ENCODE results near the gene CSF1. TPM values are rescaled to one million over a fixed set of nuclear protein-coding genes. Genes with fewer than 3 reads are reported as not detected.

The CSF1 gene
- total RNA-seq, 3 donors from 2014 or later = 28.2 to 54.7 (median 54.4) TPM

GRCh38 chr1:109977657-109978378 is 67.2 kb downstream of the CSF1 start:
- H3K27ac ChIP-seq = peak overlapping the region in 1 of 2 donors; percentile 71
- H3K27me3 ChIP-seq = no peaks in the 10 kb centered on the region
- DNase-seq (ENCODE audit: low spot score in 2 of 2) = no peak
- intact Hi-C loops (cut with DNase I; ENCODE audit: low total_unique reads) = loop anchor here (5.0 kb wide), 1 partner anchor 826 kb away; no protein-coding TSS in a partner anchor
- no peaks in the 10 kb centered on the region for H3K36me3 ChIP-seq
- no peaks in the 10 kb centered on the region for H3K9me3 ChIP-seq
- H3K4me1 ChIP-seq = no peaks in the 10 kb centered on the region
- H3K4me3 ChIP-seq = no peak overlapping the region
- TF ChIP-seq POLR2AphosphoS5 (IDR thresholded peaks at IDR 0.05) (no peak), CTCF (IDR thresholded peaks at IDR 0.05) (no peak), POLR2A (IDR thresholded peaks at IDR 0.05) (no peak)

DNA sequence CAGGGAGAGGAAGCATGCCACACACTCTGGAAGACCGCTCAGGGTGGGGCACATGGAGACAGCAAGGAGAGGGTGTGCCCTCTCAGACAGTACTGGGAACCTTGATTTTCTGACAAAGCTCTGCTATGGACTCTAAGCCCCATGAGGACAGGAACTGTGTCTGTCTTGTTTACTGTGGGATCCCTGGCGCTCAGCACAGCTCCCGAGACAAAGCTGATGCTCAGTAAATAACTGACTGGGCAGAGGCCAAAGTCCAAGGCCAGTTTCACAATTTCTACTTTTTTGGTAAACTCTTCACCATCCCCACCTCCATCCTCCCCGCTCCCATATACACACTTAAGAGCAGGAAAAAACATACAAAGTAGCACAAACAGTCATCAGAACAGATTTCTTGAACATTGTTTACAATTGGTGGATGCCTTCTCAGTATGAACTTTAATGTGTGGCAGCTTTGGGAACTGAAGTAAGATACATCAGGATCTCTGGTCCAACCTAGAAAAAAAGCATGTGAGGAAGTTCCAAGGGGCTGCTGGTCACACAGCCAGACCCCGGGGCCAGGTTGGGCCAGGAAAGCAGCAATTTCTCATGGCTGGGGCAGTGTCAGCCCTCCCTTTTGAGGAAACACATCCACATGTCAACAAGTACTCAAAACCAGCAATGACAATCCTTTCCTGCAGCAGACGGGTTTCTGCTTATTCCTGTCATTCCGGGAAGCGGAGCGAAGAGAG is 68.3 kb downstream of the CSF1 start:
- Histone ChIP-seq H3K36me3 (no peaks in the 10 kb centered on the region), H3K27ac (peak overlapping the region; percentile 66 to 71), H3K4me1 (peaks cover 0 to 1% of the 10 kb centered on the region in 2 donors), H3K9me3 (no peaks in the 10 kb centered on the region), H3K27me3 (no peaks in the 10 kb centered on the region), H3K4me3 (no peak overlapping the region)
- intact Hi-C loops (cut with DNase I; ENCODE audit: low total_unique reads) = loop anchor here (5.0 kb wide), 1 partner anchor 827 kb away; no protein-coding TSS in a partner anchor
- DNase-seq (ENCODE audit: low spot score in 2 of 2) = no peak
- TF ChIP-seq CTCF (IDR thresholded peaks at IDR 0.05) (no peak), POLR2A (IDR thresholded peaks at IDR 0.05) (no peak), POLR2AphosphoS5 (IDR thresholded peaks at IDR 0.05) (no peak)

DNA sequence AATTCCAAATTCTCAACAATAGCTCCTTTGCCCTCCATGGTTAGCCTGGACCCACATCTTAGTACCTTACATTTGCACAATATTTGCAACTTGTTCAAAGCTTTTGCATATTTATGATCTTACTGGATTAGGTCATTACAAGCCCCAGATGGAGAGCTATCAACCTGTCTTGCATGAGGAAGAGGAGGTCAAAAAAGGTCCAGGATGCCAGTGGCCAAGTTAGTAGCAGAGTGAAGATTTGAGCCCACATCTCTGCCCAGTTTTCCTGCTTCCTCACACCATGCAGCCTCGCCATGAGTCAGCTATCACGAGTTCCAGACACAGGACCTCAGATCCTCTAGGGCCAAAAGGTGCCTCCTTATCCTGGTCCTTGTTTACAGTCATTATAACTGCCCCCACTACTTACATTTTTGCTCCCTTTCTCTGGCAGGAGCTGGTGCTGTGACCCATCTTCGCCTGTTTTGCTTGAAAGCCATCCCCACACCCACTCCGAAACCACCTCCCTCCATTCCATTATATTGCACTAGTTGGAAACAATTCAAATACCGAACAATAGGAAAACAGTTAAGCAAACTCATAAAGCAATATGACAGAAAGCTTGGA is 68.9 kb downstream of the CSF1 start:
- TF ChIP-seq CTCF (IDR thresholded peaks at IDR 0.05) (no peak), POLR2AphosphoS5 (IDR thresholded peaks at IDR 0.05) (peak; percentile 25 to 28 (median 25)), POLR2A (IDR thresholded peaks at IDR 0.05) (no peak)
- DNase-seq (ENCODE audit: low spot score in 2 of 2) = no peak
- Histone ChIP-seq H3K36me3 (no peaks in the 10 kb centered on the region), H3K27ac (peak overlapping the region; percentile 66 to 71), H3K4me3 (no peak overlapping the region), H3K4me1 (peaks cover 0 to 4% of the 10 kb centered on the region in 2 donors), H3K9me3 (no peaks in the 10 kb centered on the region), H3K27me3 (no peaks in the 10 kb centered on the region)
- intact Hi-C loops (cut with DNase I; ENCODE audit: low total_unique reads) = loop anchor here (2.0 to 10.0 kb wide), 3 partner anchors 75 to 827 kb away; no protein-coding TSS in a partner anchor

Other genes starting within 250 kb of the CSF1 start
- 10 to 100 TPM; 47.8 to 93.4 (median 66.5) TPM for gene GSTM2, start 242.8 kb upstream of the CSF1 start, total RNA-seq
- 10 to 100 TPM in 1 of 3 donors, not detected in 2; 33.8 TPM for gene GSTM1, start 223.0 kb upstream of the CSF1 start, total RNA-seq
- gene GSTM5, start 198.6 kb upstream of the CSF1 start, total RNA-seq = 1 to 10 TPM; 1.8 to 4.6 (median 3.6) TPM
- gene GSTM3, start 169.8 kb upstream of the CSF1 start, total RNA-seq = 100 to 1,000 TPM in 2 of 3 donors, 10 to 100 TPM in 1; 40.0 to 226 (median 105) TPM
- gene EPS8L3, start 146.9 kb upstream of the CSF1 start, total RNA-seq = 1 to 10 TPM in 1 of 3 donors, not detected in 2; 3.6 TPM
- gene AHCYL1, start 73.9 kb downstream of the CSF1 start, total RNA-seq = 10 to 100 TPM; 67.7 to 75.1 (median 73.8) TPM
- 10 to 100 TPM; 35.7 to 59.0 (median 56.6) TPM for gene STRIP1, start 123.8 kb downstream of the CSF1 start, total RNA-seq
- under 1 TPM; 0.44 to 0.80 (median 0.66) TPM for gene ALX3, start 159.8 kb downstream of the CSF1 start, total RNA-seq
- gene UBL4B, start 201.6 kb downstream of the CSF1 start, total RNA-seq = 1 to 10 TPM in 1 of 3 donors, under 1 TPM in 2; 0.29 to 1.6 (median 0.96) TPM
- under 1 TPM; under 0.01 to 0.29 (median under 0.01) TPM for gene SLC6A17, start 239.6 kb downstream of the CSF1 start, total RNA-seq

All from breast epithelium (tissue), 4 donors.